Esophagus squamous epithelium (tissue), 4 donors: ENCODE data around the gene TSKU.

Experiments
- CTCF ChIP-seq, 6 experiments: fragments of 450-650 bp in 4 of 6; fragments of 200-600 bp in 2 of 6; sonication (generic) in 2 of 6; IDR thresholded peaks; one replicate each; pipeline ENCODE4 v1.5.1; 2016 to 2019; ENCODE audit warnings: antibody characterized with exemption in 6 of 6, mild to moderate bottlenecking in 4 of 6, moderate library complexity in 4 of 6
- POLR2A ChIP-seq, 4 donors: fragments of 450-650 bp; IDR thresholded peaks; one replicate each; pipeline ENCODE4 v1.6.1; 2017; ENCODE audit warnings: antibody characterized with exemption in 4 of 4, mild to moderate bottlenecking in 4 of 4, moderate library complexity in 3 of 4

GRCh38 chr11:76820184-76820566 is 37.0 kb downstream of the TSKU start:
- TF ChIP-seq CTCF (IDR thresholded peaks at IDR 0.05) (no peak), POLR2A (IDR thresholded peaks at IDR 0.05) (no peak)
